ENCODE measurements around the gene PSG6. TPM values are rescaled to one million over a fixed set of nuclear protein-coding genes. Genes with fewer than 3 reads are reported as not detected.
"Not testable (repeated sequence)": the region's sequence is repeated elsewhere in the genome, so short reads cannot be mapped to it uniquely, and the experiment has no call there.

The PSG6 gene
- total and polyA plus RNA-seq, 2 of the 8 experiments (the other 6 are each of a cell fraction or from before 2014, with no cell fraction given), result not detected

DNA sequence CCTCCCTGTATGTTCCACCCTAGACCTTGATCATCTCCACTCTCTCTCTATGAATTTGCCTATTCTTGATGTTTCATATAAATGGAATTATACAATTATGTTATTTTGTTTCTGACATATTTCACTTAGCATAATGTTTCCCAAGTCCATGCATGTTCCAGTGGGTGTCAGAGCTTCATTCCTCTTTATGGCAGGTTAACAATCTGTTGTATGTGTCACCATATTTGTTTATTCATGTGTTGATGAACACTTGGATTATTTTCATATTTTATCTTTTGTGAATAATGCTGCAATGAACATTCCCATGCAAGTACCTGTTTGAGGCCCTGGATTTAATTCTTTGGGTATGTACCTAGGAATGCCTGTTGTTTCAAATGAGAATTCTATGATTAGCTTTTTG, 3.3 kb upstream of the PSG6 start:
- H3K14ac ChIP-seq (ENCODE audit: insufficient read length); DNase-seq (ENCODE audit: low read depth in 1 of 2, low spot score in 2 of 2); H4K91ac ChIP-seq (replicated peaks; ENCODE audit: insufficient read length, low read length); H3K4me2 ChIP-seq (ENCODE audit: insufficient read depth in 1 of 2, low read depth in 2 of 2, low read length in 2 of 2); H2AFZ ChIP-seq (ENCODE audit: low read length); H3K23me2 ChIP-seq (ENCODE audit: low read depth, low read length); H3K27ac ChIP-seq (ENCODE audit: low read depth, low read length); H3K4me1 ChIP-seq (replicated peaks in 1 of 4; ENCODE audit: control insufficient read depth in 3 of 4, insufficient read depth in 4 of 4, low read length in 3 of 4); H3K4ac ChIP-seq (replicated peaks; ENCODE audit: insufficient read length, low read depth, low read length); H4K5ac ChIP-seq (ENCODE audit: insufficient read length, low read depth, low read length); H2BK12ac ChIP-seq (ENCODE audit: low read depth, low read length); H3K9ac ChIP-seq (replicated peaks in 1 of 4; ENCODE audit: extremely low read depth in 1 of 4, low read depth in 3 of 4, low read length in 3 of 4); H4K20me1 ChIP-seq (replicated peaks in 1 of 2; ENCODE audit: control insufficient read depth in 1 of 2, insufficient read depth in 2 of 2, low read length in 2 of 2); H2BK120ac ChIP-seq (replicated peaks; ENCODE audit: low read depth, low read length); H2BK15ac ChIP-seq (ENCODE audit: low read length); POLR2A ChIA-PET (ENCODE audit: partially characterized antibody); H3K36me3 ChIP-seq (ENCODE audit: control insufficient read depth in 2 of 4, insufficient read depth in 4 of 4, low read length in 3 of 4); FAIRE-seq; H3K23ac ChIP-seq (ENCODE audit: insufficient read length); H2BK5ac ChIP-seq (ENCODE audit: low read depth, low read length); H3K56ac ChIP-seq (replicated peaks; ENCODE audit: insufficient read length, low read depth, low read length); H2BK20ac ChIP-seq (ENCODE audit: low read length); H3K4me3 ChIP-seq (ENCODE audit: extremely low read depth in 1 of 4, insufficient read depth in 2 of 4, low read depth in 3 of 4, low read length in 4 of 4); H3K79me1 ChIP-seq (ENCODE audit: low read depth, low read length); H4K8ac ChIP-seq (ENCODE audit: extremely low read depth, insufficient read depth, low read length); H2AK5ac ChIP-seq (ENCODE audit: low read depth, low read length); CTCF ChIA-PET (ENCODE audit: partially characterized antibody); H3K27me3 ChIP-seq (replicated peaks in 1 of 4; ENCODE audit: control insufficient read depth in 3 of 4, extremely low read depth in 1 of 4, insufficient read depth in 3 of 4, low read length in 3 of 4); H3K79me2 ChIP-seq (ENCODE audit: control insufficient read depth in 1 of 2, insufficient read depth in 2 of 2, low read length in 2 of 2); H3K18ac ChIP-seq (ENCODE audit: extremely low read depth, low read length): not testable (repeated sequence)
- peaks cover 33 to 69% of the 10 kb centered on the region in 2 experiments for H3K9me3 ChIP-seq (ENCODE audit: insufficient read depth in 2 of 2, low read depth in 1 of 2, low read length in 1 of 2)

Data from H1 (cell line).